NCI-H510A treated with DMSO at 0.1 percent for 48 hours (cell line): ENCODE measurements around the gene XPR1.
"Not testable (repeated sequence)": the region's sequence is repeated elsewhere in the genome, so short reads cannot be mapped to it uniquely, and the experiment has no call there.

Experiments
- DNase-seq: peaks from one replicate; lab custom pipeline; 2025; lab: John Stamatoyannopoulos, UW

Gene XPR1

GRCh38 chr1:180722586-180722985 is 90.8 kb downstream of the XPR1 start:
- DNase-seq: no peak

DNA sequence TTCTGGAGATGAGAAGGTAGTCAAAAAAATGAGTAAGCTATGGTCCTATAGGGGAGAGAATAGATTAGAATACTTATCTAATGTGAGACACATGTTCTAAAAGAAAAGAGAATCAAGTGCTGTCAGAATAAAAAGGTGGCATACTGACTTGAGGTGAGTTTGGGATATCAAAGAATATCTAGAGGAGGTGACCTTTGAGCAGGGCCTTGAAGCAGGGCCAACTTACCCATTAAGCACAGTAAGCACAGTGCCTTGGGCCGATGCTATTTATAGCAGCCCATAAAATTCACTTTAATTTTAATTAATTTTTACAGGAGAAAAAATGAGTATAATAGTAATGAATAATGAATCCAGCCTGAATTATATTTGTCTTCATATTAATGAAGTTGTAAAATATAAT is 92.2 kb downstream of the XPR1 start:
- no peak for DNase-seq

GRCh38 chr1:180726024-180726423 is 94.2 kb downstream of the XPR1 start:
- DNase-seq: not testable (repeated sequence)

DNA sequence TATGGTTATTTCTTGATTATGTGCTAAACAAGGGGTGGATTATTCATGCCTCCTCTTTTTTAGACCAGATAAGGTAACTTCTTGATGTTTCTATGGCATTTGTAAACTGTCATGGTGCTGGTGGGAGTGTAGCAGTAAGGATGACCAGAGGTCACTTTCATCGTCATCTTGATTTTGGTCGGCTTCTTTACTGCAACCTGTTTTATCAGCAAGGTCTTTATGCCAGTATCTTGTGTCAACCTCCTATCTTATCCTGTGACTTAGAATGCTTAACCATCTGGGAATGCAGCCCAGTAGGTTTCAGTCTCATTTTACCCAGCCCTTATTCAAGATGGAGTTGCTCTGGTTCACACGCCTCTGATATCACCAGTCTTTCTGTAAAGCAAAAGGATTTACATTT is 95.9 kb downstream of the XPR1 start:
- not testable (repeated sequence) for DNase-seq

GRCh38 chr1:180728472-180729106 is 96.8 kb downstream of the XPR1 start:
- no peak for DNase-seq

GRCh38 chr1:180731131-180731530 is 99.3 kb downstream of the XPR1 start:
- DNase-seq: no peak

- no peak for DNase-seq
Observed at GRCh38 chr1:180732866-180733265, 101.0 kb downstream of the XPR1 start.

GRCh38 chr1:180734366-180734765 is 102.5 kb downstream of the XPR1 start:
- DNase-seq: no peak

GRCh38 chr1:180742663-180743062 is 110.8 kb downstream of the XPR1 start:
- DNase-seq: no peak

GRCh38 chr1:180743868-180744267 is 112.0 kb downstream of the XPR1 start:
- DNase-seq: no peak

DNA sequence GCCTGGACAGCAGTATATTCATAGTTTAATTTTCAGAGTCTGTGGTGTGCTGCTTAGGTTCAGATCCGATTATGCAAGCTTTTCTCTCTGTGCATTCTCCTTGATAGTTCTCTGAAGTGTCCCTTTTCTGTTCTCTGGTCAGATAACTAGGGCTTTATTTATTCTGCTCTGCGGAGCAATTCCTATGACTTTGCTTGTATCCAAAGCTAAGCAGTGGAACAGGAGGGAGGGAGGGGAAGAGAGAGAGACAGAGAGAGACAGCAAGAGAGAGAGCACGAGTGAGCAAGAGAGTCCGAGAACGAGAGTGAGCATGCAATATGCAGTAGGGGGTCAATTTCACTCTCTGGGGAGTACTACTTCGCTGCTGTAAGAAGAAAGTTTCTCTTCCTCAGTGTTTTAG is 113.3 kb downstream of the XPR1 start:
- no peak for DNase-seq

- no peak for DNase-seq
Observed at GRCh38 chr1:180751921-180752320, 120.1 kb downstream of the XPR1 start.

DNA sequence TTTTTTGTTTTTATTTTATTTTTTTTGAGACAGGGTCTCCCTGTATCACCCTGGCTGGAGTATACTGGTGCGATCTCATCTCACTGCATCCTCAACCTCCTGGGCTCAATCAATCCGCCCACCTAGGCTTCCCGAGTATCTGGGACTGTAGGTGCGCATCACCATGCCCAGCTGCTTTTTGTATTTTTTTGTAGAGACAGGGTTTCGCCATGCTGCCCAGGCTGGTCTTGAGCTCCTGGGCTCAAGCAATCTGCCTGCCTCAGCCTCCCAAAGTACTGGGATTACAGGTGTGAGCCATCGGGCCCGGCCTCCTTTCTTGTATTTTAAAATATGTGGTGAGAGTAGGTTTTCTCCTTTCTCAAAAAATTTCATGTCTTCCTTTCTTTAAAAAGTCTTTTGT is 122.6 kb downstream of the XPR1 start:
- no peak for DNase-seq

DNA sequence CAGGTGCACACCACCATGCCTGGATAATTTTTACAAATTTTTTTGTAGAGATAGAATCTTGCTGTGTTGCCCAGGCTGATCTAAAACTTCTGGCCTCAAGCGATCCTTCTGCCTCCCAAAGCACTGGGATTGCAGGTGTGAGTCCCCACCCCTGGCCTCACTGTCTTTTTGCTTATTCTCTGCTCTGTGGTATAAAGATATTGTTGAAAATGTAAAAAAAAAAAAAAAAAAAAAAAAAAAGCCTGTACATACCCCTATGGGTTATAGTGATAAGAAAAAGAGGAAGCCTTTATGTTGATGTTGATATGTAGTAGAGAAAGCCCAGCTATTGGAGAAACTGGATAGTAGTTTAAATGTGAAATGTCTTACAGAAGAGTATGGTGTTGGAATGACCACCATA is 125.8 kb downstream of the XPR1 start:
- DNase-seq: no peak

GRCh38 chr1:180762796-180763195 is 131.0 kb downstream of the XPR1 start:
- DNase-seq: no peak

DNA sequence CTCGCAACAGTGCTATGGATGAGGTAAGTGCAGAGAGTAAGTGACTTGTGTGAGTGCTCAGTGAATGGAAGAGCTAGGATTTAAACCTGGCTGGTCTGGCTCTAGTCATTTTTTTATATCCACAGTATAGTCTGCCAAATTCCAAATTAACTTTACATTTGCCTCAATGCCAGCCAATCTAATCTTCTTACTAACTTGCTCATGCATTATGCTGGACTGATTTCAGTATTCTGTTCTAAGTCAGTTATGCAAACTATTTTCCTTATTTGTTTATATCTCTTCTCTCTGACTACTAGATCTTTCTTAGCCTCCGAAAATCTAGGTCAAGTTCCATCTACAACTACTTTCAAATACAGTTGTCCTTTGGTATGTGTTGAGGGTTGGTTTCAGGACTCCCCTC is 133.3 kb downstream of the XPR1 start:
- DNase-seq: no peak

DNA sequence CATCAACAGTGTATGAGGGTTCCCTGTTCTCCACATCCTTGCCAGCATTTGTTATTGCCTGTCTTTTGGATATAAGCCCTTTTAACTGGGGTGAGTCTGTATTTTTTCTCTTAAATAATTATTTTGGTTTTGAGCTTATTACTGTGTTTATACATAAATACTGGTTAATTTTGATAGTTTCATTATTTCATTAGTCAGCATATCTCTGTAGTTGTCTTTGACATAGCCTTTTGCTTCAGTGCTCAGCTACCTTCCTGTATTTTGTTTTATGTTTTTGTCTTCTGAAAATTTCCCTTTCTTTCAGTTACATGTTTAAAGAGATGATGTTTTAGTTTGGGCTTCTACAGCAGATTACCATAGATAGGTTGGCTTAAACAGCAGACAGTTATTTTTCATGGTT is 138.1 kb downstream of the XPR1 start:
- no peak for DNase-seq

DNA sequence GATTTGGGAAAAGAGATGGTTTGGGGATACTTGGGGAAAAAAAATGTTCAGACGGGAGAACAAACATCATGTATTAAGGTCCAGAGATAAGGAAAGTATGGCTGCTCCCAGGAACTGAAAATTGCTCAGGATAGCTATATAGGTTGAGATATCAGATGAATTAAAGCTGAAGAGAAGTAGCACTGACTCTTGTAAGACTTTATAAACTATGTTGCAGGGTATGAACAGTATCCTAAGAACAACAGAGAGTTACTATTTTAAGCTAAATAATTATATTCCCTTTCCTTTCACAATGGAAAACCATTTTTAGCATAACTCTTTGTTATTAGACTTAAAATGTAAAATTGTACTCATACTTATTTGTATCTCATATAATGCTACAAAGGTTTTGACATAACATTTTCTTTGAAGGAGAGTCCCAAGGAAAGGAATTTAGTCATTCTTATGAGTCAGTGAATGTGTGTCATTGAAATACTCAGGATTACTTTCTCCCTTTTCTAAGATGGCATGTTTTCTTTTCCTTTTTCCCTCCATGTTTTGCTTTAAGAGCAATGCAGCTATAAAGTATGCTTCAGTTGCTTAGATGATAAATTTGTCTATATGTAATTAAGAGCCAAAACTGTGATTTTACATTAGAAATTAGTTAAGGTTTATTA is 141.5 kb downstream of the XPR1 start:
- DNase-seq: no peak

DNA sequence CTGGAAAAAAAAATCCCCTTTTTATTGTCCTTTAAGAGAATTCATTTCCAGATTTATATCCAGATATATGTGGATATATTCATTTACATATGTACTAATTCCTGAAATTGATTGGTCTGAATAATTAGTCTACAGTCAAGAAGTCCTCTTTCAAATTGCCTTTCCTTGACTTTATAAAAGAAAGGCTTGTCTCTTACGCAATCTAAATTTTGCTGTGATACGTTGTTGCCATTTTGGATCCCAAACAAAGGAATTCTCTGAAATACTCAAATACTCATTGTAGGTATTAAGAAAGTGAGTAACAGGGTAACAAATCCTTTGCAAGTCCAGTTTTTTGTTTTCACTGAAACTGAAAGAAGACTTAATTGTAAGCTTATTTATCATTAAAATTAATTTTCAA is 144.0 kb downstream of the XPR1 start:
- no peak for DNase-seq

GRCh38 chr1:180777072-180777689 is 145.4 kb downstream of the XPR1 start:
- DNase-seq: no peak

GRCh38 chr1:180778782-180779398 is 147.1 kb downstream of the XPR1 start:
- DNase-seq: peak; percentile 14

- no peak for DNase-seq
Observed at GRCh38 chr1:180779584-180779983, 147.8 kb downstream of the XPR1 start.

GRCh38 chr1:180781718-180782117 is 149.9 kb downstream of the XPR1 start:
- DNase-seq: no peak
